ENCODE results near the gene IBA57.
"Not testable (repeated sequence)": the region's sequence is repeated elsewhere in the genome, so short reads cannot be mapped to it uniquely, and the experiment has no call there.

IBA57 gene

DNA sequence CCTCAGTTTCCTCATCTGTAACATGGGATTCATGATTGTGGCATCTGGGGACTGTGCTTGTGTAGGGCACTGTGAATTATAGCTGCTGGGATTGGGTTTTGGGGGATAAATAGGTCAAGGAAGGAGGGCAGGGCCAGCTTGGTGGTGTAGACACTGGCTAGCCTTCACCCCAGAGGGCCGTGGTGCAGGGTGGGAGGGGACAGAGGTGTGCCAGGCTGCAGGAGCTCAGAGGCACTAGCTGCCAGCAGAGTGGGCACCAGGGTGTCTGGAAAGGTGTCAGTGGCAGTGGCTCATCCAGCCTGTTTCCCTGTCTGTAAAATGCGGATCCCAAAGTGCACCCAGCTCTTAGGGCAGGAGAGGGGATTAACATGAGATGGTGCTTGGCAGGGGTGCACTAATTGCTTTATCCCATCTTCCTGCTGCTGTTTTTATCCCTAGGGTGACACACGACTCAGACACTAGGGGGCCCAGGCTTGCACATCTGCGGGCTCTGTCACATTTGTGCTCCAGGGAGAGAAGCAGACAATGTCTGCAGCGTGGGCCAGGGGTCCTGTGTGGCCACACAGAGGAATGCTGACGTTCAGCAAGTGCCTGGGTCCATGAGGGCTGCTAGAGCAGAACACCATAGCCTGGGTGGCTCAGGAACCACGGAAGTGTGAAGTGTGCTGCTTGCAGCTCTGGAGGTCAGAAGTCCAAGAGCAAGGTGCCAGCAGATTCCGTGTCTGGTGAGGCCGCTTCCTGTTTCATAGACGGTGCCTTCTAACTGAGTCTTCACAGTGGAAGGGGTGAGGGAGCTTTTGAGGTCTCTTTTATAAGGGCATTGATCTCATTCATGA, 61.6 kb downstream of the IBA57 start:
- DNase-seq (ENCODE audit: low spot score) = no peak

DNA sequence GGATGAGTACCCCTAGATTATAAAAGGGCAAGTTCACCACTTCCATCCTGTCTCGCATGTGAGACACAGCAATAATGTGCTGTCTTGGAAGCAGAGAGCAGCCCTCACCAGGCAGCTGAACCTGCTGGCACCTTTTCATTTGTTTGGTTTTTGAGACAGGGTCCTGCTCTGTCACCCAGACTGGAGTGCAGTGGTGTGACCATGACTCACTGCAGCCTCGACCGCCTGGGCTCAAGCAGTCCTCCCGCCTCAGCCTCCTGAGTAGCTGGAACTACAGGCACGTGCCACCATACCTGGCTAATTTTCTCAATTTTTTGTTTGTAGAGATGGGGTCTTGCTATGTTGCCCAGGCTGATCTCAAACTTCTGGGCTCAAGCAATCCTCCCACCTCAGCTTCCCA, 62.5 kb downstream of the IBA57 start:
- DNase-seq (ENCODE audit: low spot score) = not testable (repeated sequence)

DNA sequence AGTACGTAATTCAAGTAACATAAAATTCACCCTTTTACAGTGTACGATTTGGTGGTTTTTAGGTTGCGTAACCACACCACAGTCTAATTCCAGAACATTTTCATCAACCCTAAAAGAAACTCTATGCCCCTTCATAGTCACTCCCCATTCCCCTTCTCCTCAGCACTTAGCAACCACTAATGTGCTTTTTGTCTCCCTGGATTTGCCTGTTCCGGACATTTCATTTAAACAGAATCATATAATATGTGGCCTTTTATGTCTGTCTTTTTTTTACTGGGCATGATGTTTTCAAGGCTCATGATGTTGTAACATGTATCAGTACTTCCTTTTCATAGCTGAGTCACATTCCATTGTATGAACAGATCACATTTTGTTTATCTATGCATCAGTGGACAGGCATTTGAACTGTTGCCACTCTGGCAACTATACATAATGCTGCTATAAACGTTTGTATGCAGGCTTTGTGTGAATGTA, 63.0 kb downstream of the IBA57 start:
- no peak for DNase-seq (ENCODE audit: low spot score)

DNA sequence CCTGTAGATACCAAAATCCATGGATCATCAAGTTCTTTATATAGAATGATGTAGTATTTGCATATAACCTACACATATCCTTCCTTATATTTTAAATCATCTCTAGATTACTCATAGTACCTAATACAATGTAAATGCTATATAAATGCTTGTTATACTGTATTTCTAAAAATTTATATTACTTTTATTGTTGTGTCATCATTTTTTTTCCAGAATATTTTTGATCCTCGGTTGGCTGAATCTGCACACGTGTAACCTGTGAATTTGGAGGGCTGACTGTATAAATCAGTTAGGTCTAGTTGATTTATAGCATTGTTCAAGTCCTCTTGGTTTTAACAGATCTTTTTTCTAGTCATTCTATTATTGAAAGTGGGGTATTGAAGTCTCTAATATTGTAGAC, 65.6 kb downstream of the IBA57 start:
- no peak for DNase-seq (ENCODE audit: low spot score)
